Pancreas (tissue), 10 donors: ENCODE data around the gene RNF125. TPM values are rescaled to one million over a fixed set of nuclear protein-coding genes. Genes with fewer than 3 reads are reported as not detected.
"Not testable (repeated sequence)": the region's sequence is repeated elsewhere in the genome, so short reads cannot be mapped to it uniquely, and the experiment has no call there.

Source experiments
- ATAC-seq, 4 donors: fragments of 200-7000 bp; cut with Tn5 transposase; one replicate each; pipeline versions ENCODE4 v1.8.0 to v1.9.1; 2020; ENCODE audit warnings: mild to moderate bottlenecking in 4 of 4, moderate library complexity in 4 of 4
- DNase-seq, 6 donors: peaks; one replicate each; pipeline ENCODE4 v3.0.0-alpha.2; 2020
- FAIRE-seq: peaks from 2 replicates; lab custom pipeline; 2012; peaks lifted over from hg19 to GRCh38; lab: Jason Lieb, UNC
- H3K27ac ChIP-seq, 4 donors: fragments of 200-600 bp; sonication (generic); 1 replicate in 3 of 4; 2 replicates in 1 of 4; pipeline versions ENCODE4 v1.5.0 to v1.8.0; 2020
- H3K27me3 ChIP-seq, 4 donors: fragments of 200-600 bp; one replicate each; pipeline ENCODE4 v1.8.0; 2021
- H3K36me3 ChIP-seq, 3 donors: fragments of 200-600 bp; sonication (generic) in 1 of 3; one replicate each; pipeline versions ENCODE4 v1.5.0 to v1.8.0; 2020 to 2021
- H3K4me1 ChIP-seq, 3 donors: fragments of 200-600 bp; one replicate each; pipeline ENCODE4 v1.8.0; 2021
- H3K4me3 ChIP-seq, 4 donors: fragments of 200-600 bp; sonication (generic) in 2 of 4; one replicate each; pipeline versions ENCODE4 v1.5.0 to v1.8.0; 2020 to 2021
- H3K9me3 ChIP-seq, 4 donors: fragments of 200-600 bp; one replicate each; pipeline ENCODE4 v1.8.0; 2021
- WGBS, 2 donors: extraction: QIAGEN DNeasy Blood & Tissue Kit; methylation state at CpG; one replicate each; pipeline ENCODE4 v1.1.7; 2013; 5-methylcytosine and 5-hydroxymethylcytosine counted together
- intact Hi-C, 3 donors: fragments of 100-400 bp; cut with DNase I; formaldehyde crosslinking; loops; one replicate each; pipeline versions ENCODE4 v1.11.1 to v1.14.2; 2022
- polyA plus RNA-seq, 2 donors: library from polyadenylated mRNA; stranded (reverse); fragments of 200-250 nt; gene quantifications; one replicate each; pipeline ENCODE4 v1.2.3, GENCODE V29; 2013
- total RNA-seq, 6 donors: library from RNA; stranded (reverse); fragmentation: NEBNext Ultra II Directional in 4 of 6; extraction: Animal tissue kit (Norgen Biotek cat#: 25700) in 4 of 6; gene quantifications; one replicate each; pipeline versions ENCODE4 v1.2.1 to v1.2.4, GENCODE V29; 2021 to 2023
- TF ChIP-seq, protein P1 (sequence below), 4 donors: fragments of 200-600 bp; sonication (generic) in 3 of 4; IDR thresholded peaks; one replicate each; pipeline versions ENCODE4 v1.5.0 to v1.8.0; 2021; ENCODE audit warnings: antibody characterized with exemption in 4 of 4
- donor health status: healthy with polysubstance abuse.
- donor health status: DM: no; HTN: no; CAD: no; lungs with moderate emphysema.
- donor health status: DM: no; HTN: no; CAD: no.
- donor health status: control.
- donor health status: control.
- donor health status: Bipolar disorder and iron deficiency.
- donor health status: DM: yes; HTN: yes; CAD: no.
- donor health status: DM: no; HTN: no; CAD: no.
- donor health status: DM: no; HTN: no; CAD: no.
- donor health status: DM: yes; HTN: yes; CAD: no.

The RNF125 gene
- total and polyA plus RNA-seq, 8 donors: 0.92 to 3.5 (median 2.1) TPM

DNA sequence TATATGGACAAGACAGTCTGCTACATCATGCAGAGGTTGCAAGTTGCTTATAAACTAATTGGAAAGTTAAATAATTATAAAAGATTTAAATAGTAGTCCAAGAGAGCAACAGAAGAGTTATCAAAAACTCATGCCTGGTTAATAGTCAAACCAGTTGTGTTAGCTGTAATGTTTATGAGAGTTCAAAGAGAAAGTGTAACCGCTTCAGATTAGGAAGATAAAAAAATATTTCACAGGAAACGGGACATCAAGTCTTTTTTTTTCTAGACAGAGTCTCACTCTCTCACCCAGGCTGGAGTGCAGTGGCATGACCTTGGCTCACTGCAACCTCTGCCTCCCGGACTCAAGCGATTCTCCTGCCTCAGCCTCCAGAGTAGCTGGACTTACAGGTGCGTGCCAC, 34.6 kb upstream of the RNF125 start:
- Histone ChIP-seq H3K4me3 (no peak overlapping the region), H3K4me1 (no peaks in the 10 kb centered on the region), H3K36me3 (no peaks in the 10 kb centered on the region), H3K9me3 (no peaks in the 10 kb centered on the region), H3K27me3 (no peaks in the 10 kb centered on the region), H3K27ac (no peak overlapping the region)
- FAIRE-seq (no peak), DNase-seq (no peak), ATAC-seq (no peak)
- TF ChIP-seq, protein P1, sequence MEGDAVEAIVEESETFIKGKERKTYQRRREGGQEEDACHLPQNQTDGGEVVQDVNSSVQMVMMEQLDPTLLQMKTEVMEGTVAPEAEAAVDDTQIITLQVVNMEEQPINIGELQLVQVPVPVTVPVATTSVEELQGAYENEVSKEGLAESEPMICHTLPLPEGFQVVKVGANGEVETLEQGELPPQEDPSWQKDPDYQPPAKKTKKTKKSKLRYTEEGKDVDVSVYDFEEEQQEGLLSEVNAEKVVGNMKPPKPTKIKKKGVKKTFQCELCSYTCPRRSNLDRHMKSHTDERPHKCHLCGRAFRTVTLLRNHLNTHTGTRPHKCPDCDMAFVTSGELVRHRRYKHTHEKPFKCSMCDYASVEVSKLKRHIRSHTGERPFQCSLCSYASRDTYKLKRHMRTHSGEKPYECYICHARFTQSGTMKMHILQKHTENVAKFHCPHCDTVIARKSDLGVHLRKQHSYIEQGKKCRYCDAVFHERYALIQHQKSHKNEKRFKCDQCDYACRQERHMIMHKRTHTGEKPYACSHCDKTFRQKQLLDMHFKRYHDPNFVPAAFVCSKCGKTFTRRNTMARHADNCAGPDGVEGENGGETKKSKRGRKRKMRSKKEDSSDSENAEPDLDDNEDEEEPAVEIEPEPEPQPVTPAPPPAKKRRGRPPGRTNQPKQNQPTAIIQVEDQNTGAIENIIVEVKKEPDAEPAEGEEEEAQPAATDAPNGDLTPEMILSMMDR (IDR thresholded peaks at IDR 0.05): no peak
- intact Hi-C loops: no loop called here
- 61 to 62% methylated on average over 5 of the region's 5 CpGs for WGBS, 2 donors

DNA sequence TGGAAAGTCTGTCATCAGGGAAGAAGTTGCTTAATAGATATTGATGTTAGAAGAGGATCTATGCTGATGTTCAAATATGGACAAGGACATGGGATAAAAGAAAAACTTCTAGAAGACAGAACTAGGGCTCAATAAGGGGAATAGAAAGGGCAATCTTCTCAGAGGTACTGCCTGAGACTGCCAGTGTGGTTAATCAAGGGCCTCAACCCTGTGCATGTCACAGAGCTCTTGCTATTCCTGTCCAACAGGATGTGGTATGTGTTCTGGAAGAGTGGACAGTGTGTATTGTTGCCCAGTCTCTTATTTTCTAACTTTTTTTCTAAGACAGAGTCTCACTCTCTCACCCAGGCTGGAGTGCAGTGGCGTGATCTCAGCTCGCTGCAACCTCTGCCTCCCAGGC, 27.8 kb upstream of the RNF125 start:
- no peaks in the 10 kb centered on the region for H3K36me3 ChIP-seq
- no peaks in the 10 kb centered on the region for H3K9me3 ChIP-seq
- no peak for ATAC-seq
- no peaks in the 10 kb centered on the region for H3K27me3 ChIP-seq
- no peak for DNase-seq
- TF ChIP-seq, protein P1 (IDR thresholded peaks at IDR 0.05): no peak
- FAIRE-seq: no peak
- no peaks in the 10 kb centered on the region for H3K4me1 ChIP-seq
- H3K4me3 ChIP-seq: no peak overlapping the region
- intact Hi-C loops: no loop called here
- 84 to 87% methylated on average over 2 of the region's 2 CpGs for WGBS, 2 donors
- H3K27ac ChIP-seq: no peak overlapping the region

DNA sequence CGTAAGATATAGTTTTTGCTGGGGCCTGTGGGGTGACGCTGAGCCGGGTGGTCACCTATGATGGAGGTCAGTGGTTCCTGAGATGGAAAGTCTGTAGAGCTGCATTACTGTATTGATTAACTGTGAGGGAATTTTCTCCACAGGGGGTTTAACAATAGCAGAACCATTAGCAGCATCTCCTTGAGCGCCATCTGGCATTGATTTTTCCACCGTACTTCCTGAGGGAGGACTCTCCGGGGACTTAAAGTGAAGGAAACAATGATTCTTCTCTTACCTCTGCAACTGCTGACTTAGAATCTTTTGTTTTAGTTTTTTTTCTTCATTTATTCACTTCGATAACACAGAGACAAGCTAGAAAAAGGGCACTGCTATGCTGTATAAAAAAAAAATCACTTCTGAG, 22.6 kb upstream of the RNF125 start:
- ATAC-seq (no peak), FAIRE-seq (no peak), DNase-seq (no peak)
- Histone ChIP-seq H3K36me3 (no peaks in the 10 kb centered on the region), H3K4me1 (no peaks in the 10 kb centered on the region), H3K9me3 (no peaks in the 10 kb centered on the region), H3K4me3 (no peak overlapping the region), H3K27ac (no peak overlapping the region), H3K27me3 (no peaks in the 10 kb centered on the region)
- TF ChIP-seq, protein P1 (IDR thresholded peaks at IDR 0.05): no peak
- WGBS, 2 donors: 64 to 70% methylated on average over 7 of the region's 7 CpGs
- intact Hi-C loops: no loop called here

DNA sequence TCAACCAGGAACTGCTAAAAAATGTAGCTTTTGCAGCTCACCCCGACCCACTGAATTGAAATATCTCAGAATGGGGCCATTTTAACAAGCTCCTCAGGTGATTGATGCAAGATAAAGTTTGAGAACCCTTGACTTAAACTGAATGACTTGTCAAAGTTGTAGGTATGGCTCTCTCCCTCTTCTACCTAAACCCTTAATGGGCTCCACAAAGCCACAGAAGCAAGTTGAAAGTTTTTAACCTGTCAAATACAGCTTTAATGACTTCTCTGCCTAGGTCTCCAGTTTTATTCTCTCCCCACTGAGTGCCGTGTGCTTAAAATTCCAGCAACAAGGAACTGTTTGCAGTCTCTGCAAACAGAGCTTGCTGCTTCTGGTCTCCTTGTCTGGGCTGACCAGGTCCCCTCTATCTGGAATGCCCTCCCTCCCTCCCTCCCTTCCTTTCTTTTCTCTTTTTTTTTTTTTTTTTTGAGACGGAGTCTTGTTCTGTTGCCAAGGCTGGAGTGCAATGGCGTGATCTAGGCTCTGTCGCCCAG, 19.7 kb upstream of the RNF125 start:
- no peak for ATAC-seq
- Histone ChIP-seq H3K4me1 (no peaks in the 10 kb centered on the region), H3K27me3 (no peaks in the 10 kb centered on the region), H3K36me3 (no peaks in the 10 kb centered on the region), H3K4me3 (no peak overlapping the region), H3K27ac (no peak overlapping the region), H3K9me3 (no peaks in the 10 kb centered on the region)
- WGBS, 2 donors: 58 to 73% methylated on average over 5 of the region's 5 CpGs
- intact Hi-C loops: no loop called here
- DNase-seq: no peak
- FAIRE-seq: no peak
- TF ChIP-seq, protein P1 (IDR thresholded peaks at IDR 0.05): no peak

DNA sequence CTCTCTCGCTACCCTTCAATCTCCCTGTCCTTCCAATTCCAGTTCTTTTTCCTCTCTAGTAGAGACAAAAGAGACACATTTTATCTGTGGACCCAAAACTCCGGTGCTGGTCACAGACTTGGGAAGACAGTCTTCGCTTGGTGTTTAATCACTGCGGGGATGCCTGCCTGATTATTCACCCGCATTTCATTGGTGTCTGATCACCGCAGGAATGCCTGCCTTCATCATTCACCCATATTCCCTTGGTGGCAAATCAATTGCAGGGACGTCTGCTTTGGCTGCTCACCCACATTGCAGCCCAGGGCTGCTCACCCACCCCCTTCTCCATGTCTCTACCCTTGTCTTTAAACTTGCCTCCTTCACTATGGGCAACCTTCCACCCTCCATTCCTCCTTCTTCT, 17.5 kb upstream of the RNF125 start:
- ATAC-seq, H3K4me3 ChIP-seq, H3K36me3 ChIP-seq, H3K9me3 ChIP-seq, H3K4me1 ChIP-seq, FAIRE-seq, DNase-seq, intact Hi-C loops, H3K27ac ChIP-seq, H3K27me3 ChIP-seq: not testable (repeated sequence)
- 79 to 83% methylated on average over 7 of the region's 7 CpGs for WGBS, 2 donors

DNA sequence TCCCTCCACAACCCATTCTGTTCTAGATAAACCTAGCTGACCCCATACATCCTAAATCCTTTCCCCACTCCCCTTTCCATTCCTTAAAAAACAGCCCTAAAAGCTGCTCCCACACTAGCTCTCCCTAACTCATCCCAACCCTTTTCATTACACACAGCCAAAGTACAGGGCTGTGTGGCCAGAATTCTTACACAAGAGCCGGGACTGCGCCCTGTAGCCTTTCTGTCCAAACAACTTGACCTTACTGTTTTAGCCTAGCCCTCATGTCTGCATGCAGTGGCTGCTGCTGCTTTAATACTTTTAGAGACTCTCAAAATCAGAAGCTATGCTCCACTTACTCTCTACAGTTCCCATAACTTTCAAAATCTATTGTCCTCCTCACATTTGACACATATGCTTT, 14.8 kb upstream of the RNF125 start:
- FAIRE-seq, H3K27ac ChIP-seq, ATAC-seq, DNase-seq, intact Hi-C loops, H3K27me3 ChIP-seq, H3K4me1 ChIP-seq, H3K4me3 ChIP-seq, H3K36me3 ChIP-seq, H3K9me3 ChIP-seq: not testable (repeated sequence)
- WGBS, 2 donors: 82 to 94% methylated on average over 2 of the region's 2 CpGs
